ENCODE data around the gene MAPKBP1. TPM values are rescaled to one million over a fixed set of nuclear protein-coding genes. Genes with fewer than 3 reads are reported as not detected.
A peak's percentile ranks its signal among the peaks of the same experiment; 100 is the strongest.

MAPKBP1 gene
- total RNA-seq, 1 donor from 2014 or later: 42.3 TPM

- intact Hi-C loops (cut with micrococcal nuclease): loop anchor here (2.0 kb wide), 1 partner anchor 21 kb away; no protein-coding TSS in a partner anchor
- ChIA-PET CTCF (interaction anchor here (0.6 to 6.4 kb wide), 11 partner anchors 10 to 344 kb away, joined by 3 to 309 read pairs (median 8); partner anchors contain the start of gene MAPKBP1), POLR2A (interaction anchor here (0.9 to 4.3 kb wide), 2 partner anchors 27 to 36 kb away, joined by 3 to 49 read pairs; partner anchors contain the start of gene MAPKBP1)
- Mint-ChIP-seq H3K4me3 (no peak overlapping the region), H3K9me3 (no peaks in the 10 kb centered on the region), H3K27me3 (no peaks in the 10 kb centered on the region), H3K27ac (no peak overlapping the region), H3K36me3 (ENCODE audit: low read depth) (peaks cover 16% of the 10 kb centered on the region), H3K4me1 (peaks cover 11% of the 10 kb centered on the region)
- TF ChIP-seq CTCF (IDR thresholded peaks at IDR 0.05): no peak
- ATAC-seq (ENCODE audit: low read depth) (no peak), DNase-seq (no peak)
These were observed 35.4 kb downstream of the MAPKBP1 start for GRCh38 chr15:41809526-41810220.

GRCh38 chr15:41810651-41811431 is 36.6 kb downstream of the MAPKBP1 start:
- POLR2A ChIA-PET: interaction anchor here (0.5 to 4.3 kb wide), 4 partner anchors 8 to 271 kb away, joined by 3 to 49 read pairs (median 4); partner anchors contain the start of gene MAPKBP1
- no peak overlapping the region for H3K4me3 Mint-ChIP-seq
- TF ChIP-seq CTCF (IDR thresholded peaks at IDR 0.05): no peak
- intact Hi-C loops (cut with micrococcal nuclease): loop anchor here (1.0 to 2.0 kb wide), 7 partner anchors 22 to 907 kb away; no protein-coding TSS in a partner anchor
- no peaks in the 10 kb centered on the region for H3K9me3 Mint-ChIP-seq
- ATAC-seq (ENCODE audit: low read depth) (no peak), DNase-seq (no peak)
- CTCF ChIA-PET: interaction anchor here (0.7 to 6.4 kb wide), 19 partner anchors 8 to 345 kb away, joined by 3 to 309 read pairs (median 5); partner anchors contain the start of gene MAPKBP1
- H3K27me3 Mint-ChIP-seq: no peaks in the 10 kb centered on the region
- peaks cover 11% of the 10 kb centered on the region for H3K4me1 Mint-ChIP-seq
- peaks cover 26% of the 10 kb centered on the region for H3K36me3 Mint-ChIP-seq (ENCODE audit: low read depth)
- no peak overlapping the region for H3K27ac Mint-ChIP-seq

- Mint-ChIP-seq H3K36me3 (ENCODE audit: low read depth) (peaks cover 32% of the 10 kb centered on the region), H3K27ac (no peak overlapping the region), H3K9me3 (no peaks in the 10 kb centered on the region), H3K4me1 (peaks cover 11% of the 10 kb centered on the region), H3K4me3 (no peak overlapping the region), H3K27me3 (no peaks in the 10 kb centered on the region)
- ChIA-PET POLR2A (interaction anchor here (0.7 to 4.3 kb wide), 2 partner anchors 8 to 38 kb away, joined by 3 to 49 read pairs; partner anchors contain the start of gene MAPKBP1), CTCF (interaction anchor here (0.7 to 6.4 kb wide), 18 partner anchors 9 to 346 kb away, joined by 3 to 309 read pairs (median 6); partner anchors contain the start of gene MAPKBP1)
- peak; percentile 85 for TF ChIP-seq CTCF (IDR thresholded peaks at IDR 0.05)
- intact Hi-C loops (cut with micrococcal nuclease): loop anchor here (1.0 to 2.0 kb wide), 7 partner anchors 23 to 907 kb away; no protein-coding TSS in a partner anchor
- DNase-seq: peak; percentile 67
- ATAC-seq (ENCODE audit: low read depth): peak; percentile 97
These were observed 37.3 kb downstream of the MAPKBP1 start for GRCh38 chr15:41811432-41812195.

GRCh38 chr15:41812820-41813375 is 38.6 kb downstream of the MAPKBP1 start:
- ChIA-PET CTCF (interaction anchor here (1.1 to 6.4 kb wide), 10 partner anchors 13 to 347 kb away, joined by 3 to 309 read pairs (median 17); partner anchors contain the start of gene MAPKBP1), POLR2A (interaction anchor here (0.6 to 4.3 kb wide), 3 partner anchors 21 to 82 kb away, joined by 3 to 49 read pairs (median 6); partner anchors contain the start of gene MAPKBP1)
- DNase-seq (no peak), ATAC-seq (ENCODE audit: low read depth) (no peak)
- peaks cover 11% of the 10 kb centered on the region for H3K4me1 Mint-ChIP-seq
- H3K9me3 Mint-ChIP-seq: no peaks in the 10 kb centered on the region
- no peak overlapping the region for H3K27ac Mint-ChIP-seq
- H3K36me3 Mint-ChIP-seq (ENCODE audit: low read depth): peaks cover 45% of the 10 kb centered on the region
- intact Hi-C loops (cut with micrococcal nuclease): no loop called here
- H3K27me3 Mint-ChIP-seq: no peaks in the 10 kb centered on the region
- H3K4me3 Mint-ChIP-seq: no peak overlapping the region
- no peak for TF ChIP-seq CTCF (IDR thresholded peaks at IDR 0.05)

All from activated B cell treated with CpG ODN at 0.5 μM for 24 hours (primary cell).